MM.1S (cell line): Measurements from ENCODE around the gene IQCM.

ENCODE experiments used
- EZH2 ChIP-seq: fragments of 300-600 bp; sonication (generic); optimal IDR thresholded peaks from 2 replicates; pipeline ENCODE3; 2017; ENCODE audit warnings: low read depth, mild to moderate bottlenecking, antibody characterized with exemption, low read length, mixed read lengths
- EZH2phosphoT487 ChIP-seq: fragments of 300-600 bp; sonication (generic); IDR thresholded peaks from 2 replicates; pipeline ENCODE4 v1.6.1; 2018; ENCODE audit warnings: antibody characterized with exemption, low read length
- TF ChIP-seq, protein P1 (sequence below): fragments of 300-600 bp; sonication (generic); IDR thresholded peaks from 2 replicates; pipeline ENCODE4 v1.5.1; 2016; ENCODE audit warnings: antibody characterized with exemption, low read length, mixed read lengths

DNA sequence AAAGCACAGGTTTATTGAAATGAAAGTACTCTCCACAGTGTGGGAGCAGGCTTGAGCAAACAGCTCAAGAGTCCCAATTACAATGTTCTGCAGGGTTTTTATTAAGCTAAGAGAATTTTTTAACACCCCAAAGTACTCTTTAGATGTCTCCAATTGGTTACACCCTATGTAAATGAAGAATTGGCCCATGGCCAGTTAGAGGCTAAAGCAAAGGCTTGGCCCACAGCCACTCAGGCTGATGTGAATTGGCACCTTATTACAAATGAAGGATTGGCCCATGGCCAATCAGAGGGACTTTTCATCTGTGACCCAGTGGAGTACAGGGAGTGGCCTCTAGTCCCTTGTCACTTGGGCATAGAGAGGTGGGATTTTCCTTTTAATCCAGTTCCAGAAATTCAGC is 30.1 kb upstream of the IQCM start:
- TF ChIP-seq, protein P1, sequence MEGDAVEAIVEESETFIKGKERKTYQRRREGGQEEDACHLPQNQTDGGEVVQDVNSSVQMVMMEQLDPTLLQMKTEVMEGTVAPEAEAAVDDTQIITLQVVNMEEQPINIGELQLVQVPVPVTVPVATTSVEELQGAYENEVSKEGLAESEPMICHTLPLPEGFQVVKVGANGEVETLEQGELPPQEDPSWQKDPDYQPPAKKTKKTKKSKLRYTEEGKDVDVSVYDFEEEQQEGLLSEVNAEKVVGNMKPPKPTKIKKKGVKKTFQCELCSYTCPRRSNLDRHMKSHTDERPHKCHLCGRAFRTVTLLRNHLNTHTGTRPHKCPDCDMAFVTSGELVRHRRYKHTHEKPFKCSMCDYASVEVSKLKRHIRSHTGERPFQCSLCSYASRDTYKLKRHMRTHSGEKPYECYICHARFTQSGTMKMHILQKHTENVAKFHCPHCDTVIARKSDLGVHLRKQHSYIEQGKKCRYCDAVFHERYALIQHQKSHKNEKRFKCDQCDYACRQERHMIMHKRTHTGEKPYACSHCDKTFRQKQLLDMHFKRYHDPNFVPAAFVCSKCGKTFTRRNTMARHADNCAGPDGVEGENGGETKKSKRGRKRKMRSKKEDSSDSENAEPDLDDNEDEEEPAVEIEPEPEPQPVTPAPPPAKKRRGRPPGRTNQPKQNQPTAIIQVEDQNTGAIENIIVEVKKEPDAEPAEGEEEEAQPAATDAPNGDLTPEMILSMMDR, result no peak
- TF ChIP-seq EZH2, result no peak
- TF ChIP-seq EZH2phosphoT487, result no peak
